ENCODE measurements around the gene DEAF1. TPM values are rescaled to one million over a fixed set of nuclear protein-coding genes. Genes with fewer than 3 reads are reported as not detected.

The DEAF1 gene
- total RNA-seq (2014; rRNA removed; shearing (Covaris generic)), result 33.5 and 42.6 TPM in 2 replicates
- 47.8 and 49.3 TPM in 2 replicates for polyA plus RNA-seq (2016; fragmentation: Nextera tagmentation; extraction: Ambion mirVana)
- long read RNA-seq, transcript DEAF1-201 (12 exons, 2,500 nt), result major isoform, 17 of 25 reads
- long read RNA-seq, partial matches to known transcripts, result 1 of 25 reads
- long read RNA-seq, other reads (novel, unspliced or antisense), result 7 of 25 reads

- Mint-ChIP-seq H3K4me1 (peaks cover 36% of the 10 kb centered on the region), H3K27me3 (ENCODE audit: insufficient read depth, low read depth, poor library complexity) (peaks cover 22% of the 10 kb centered on the region), H3K4me3 (peak within 1 kb of the TSS; percentile 82), H3K9me3 (peaks cover 4% of the 10 kb centered on the region; the same call in 2 of the 3 replicates), H3K27ac (peak within 1 kb of the TSS; percentile 98), H3K36me3 (ENCODE audit: low read depth) (peaks cover 14% of the 10 kb centered on the region)
- peak within 1 kb of the TSS; percentile 85 for H3K4me2 ChIP-seq
- H4K20me1 ChIP-seq (replicated peaks; ENCODE audit: insufficient read depth), result peaks cover 9% of the 10 kb centered on the region
- H3K4me3 ChIP-seq, result peak within 1 kb of the TSS; percentile 97
- TF ChIP-seq ZNF331 (CRISPR knock-in tag; IDR thresholded peaks at IDR 0.05; ENCODE audit: low read depth) (no peak), EZH2phosphoT487 (IDR thresholded peaks at IDR 0.05; ENCODE audit: unreplicated experiment) (no peak), ZNF462 (CRISPR knock-in tag; IDR thresholded peaks at IDR 0.05) (no peak), ZNF114 (CRISPR knock-in tag; IDR thresholded peaks at IDR 0.05) (no peak), ETS1 (IDR thresholded peaks at IDR 0.05) (no peak), JUNB (IDR thresholded peaks at IDR 0.05; ENCODE audit: unreplicated experiment) (no peak), POLR2AphosphoS5 (IDR thresholded peaks at IDR 0.05; ENCODE audit: low read depth) (no peak), STAT1 (IDR thresholded peaks at IDR 0.05; ENCODE audit: unreplicated experiment) (no peak), CREB1 (CRISPR knock-in tag; IDR thresholded peaks at IDR 0.05; ENCODE audit: low read depth) (no peak), EZH2 (IDR thresholded peaks at IDR 0.05; ENCODE audit: low read depth, unreplicated experiment) (no peak), NANOG (IDR thresholded peaks at IDR 0.05; ENCODE audit: borderline replicate concordance) (no peak), CTCF (conservative IDR thresholded peaks at IDR 0.05; ENCODE audit: low read depth in 2 of 2) (no peak), REST (IDR thresholded peaks at IDR 0.05; ENCODE audit: unreplicated experiment) (no peak)
- no peaks in the 10 kb centered on the region for H3K9me2 ChIP-seq (ENCODE audit: insufficient read depth)
- peak; percentile 97 for DNase-seq (ENCODE audit: low spot score)
- ATAC-seq, result peak; percentile 76
- peak within 1 kb of the TSS; percentile 94 for H3K27ac ChIP-seq (ENCODE audit: low read depth)
- peak within 1 kb of the TSS; percentile 90 for H2AFZ ChIP-seq
- peaks cover 28% of the 10 kb centered on the region for H3F3A ChIP-seq (replicated peaks; ENCODE audit: low read depth)
- H3K79me2 ChIP-seq (replicated peaks; ENCODE audit: insufficient read depth), result peaks cover 45% of the 10 kb centered on the region
- no peaks in the 10 kb centered on the region for H3K27me3 ChIP-seq (ENCODE audit: insufficient read depth)
- H3K36me3 ChIP-seq (ENCODE audit: insufficient read depth), result no peaks in the 10 kb centered on the region
- H3K4me1 ChIP-seq (ENCODE audit: insufficient read depth), result peaks cover 21% of the 10 kb centered on the region
These were observed at the start of gene DEAF1 for GRCh38 chr11:694563-695287. Gene DEAF1 (minus strand): TSS chr11:695222. CDS start chr11:695047, 175 bp downstream.

All from GM23338 (cell line).